Fibroblast of lung (primary cell): ENCODE data around the gene TJP2. TPM values are rescaled to one million over a fixed set of nuclear protein-coding genes. Genes with fewer than 3 reads are reported as not detected.

Source experiments
- DNase-seq, 2 donors: peaks; one replicate each; pipeline versions ENCODE4 v3.0.0 to v3.0.0-alpha.2; 2010; ENCODE audit warnings: low read depth in 2 of 2
- H2AFZ ChIP-seq: 2 replicates; pipeline ENCODE4 v1.5.1; 2012; ENCODE audit warnings: low read length, control low read depth, inconsistent platforms
- H3K27ac ChIP-seq: 2 replicates; pipeline ENCODE4 v1.5.1; 2011; ENCODE audit warnings: low read length, control low read depth; ENCODE audit not compliant: insufficient read depth
- H3K27me3 ChIP-seq: 2 replicates; pipeline ENCODE4 v1.5.1; 2011; ENCODE audit warnings: mild to moderate bottlenecking, low read length; ENCODE audit not compliant: control insufficient read depth, insufficient read depth
- H3K36me3 ChIP-seq: 2 replicates; pipeline ENCODE4 v1.5.1; 2011; ENCODE audit warnings: low read length; ENCODE audit not compliant: control insufficient read depth, insufficient read depth
- H3K4me1 ChIP-seq: 2 replicates; pipeline ENCODE4 v1.5.1; 2011; ENCODE audit warnings: low read length; ENCODE audit not compliant: control insufficient read depth, insufficient read depth; ENCODE audit errors: extremely low read depth
- H3K4me2 ChIP-seq: 2 replicates; pipeline ENCODE4 v1.5.1; 2011; ENCODE audit warnings: low read length, control low read depth; ENCODE audit not compliant: insufficient read depth; ENCODE audit errors: extremely low read depth
- H3K4me3 ChIP-seq, 4 experiments: fragments of 200-600 bp in 1 of 4; sonication (generic) in 1 of 4; replicated peaks in 1 of 4; 2 replicates each; pipeline ENCODE4 v1.5.1; 2011 to 2016; ENCODE audit warnings: low read length in 4 of 4, low read depth in 3 of 4, mild to moderate bottlenecking in 3 of 4, control low read depth in 2 of 4, inconsistent platforms in 1 of 4, mixed read lengths in 1 of 4; ENCODE audit not compliant: insufficient read depth in 1 of 4; ENCODE audit errors: control extremely low read depth in 1 of 4
- H3K79me2 ChIP-seq: 2 replicates; pipeline ENCODE4 v1.5.1; 2012; ENCODE audit warnings: mild to moderate bottlenecking, low read length, inconsistent platforms; ENCODE audit not compliant: control insufficient read depth, insufficient read depth
- H3K9ac ChIP-seq: 2 replicates; pipeline ENCODE4 v1.5.1; 2011; ENCODE audit warnings: mild to moderate bottlenecking, low read length, control low read depth; ENCODE audit not compliant: insufficient read depth
- H3K9me3 ChIP-seq: 2 replicates; pipeline ENCODE4 v1.5.1; 2012; ENCODE audit warnings: low read depth, low read length; ENCODE audit not compliant: control insufficient read depth, insufficient read depth
- H4K20me1 ChIP-seq: 2 replicates; pipeline ENCODE4 v1.5.1; 2011; ENCODE audit warnings: low read length; ENCODE audit not compliant: control insufficient read depth, insufficient read depth; ENCODE audit errors: extremely low read depth
- CTCF ChIP-seq, 2 donors: IDR thresholded peaks in 1 of 2; conservative IDR thresholded peaks in 1 of 2; 1 replicate in 1 of 2; 2 replicates in 1 of 2; pipeline ENCODE4 v1.5.1; 2011 to 2012; ENCODE audit warnings: low read length in 2 of 2, control low read depth in 1 of 2, inconsistent platforms in 1 of 2, low read depth in 1 of 2, mild to moderate bottlenecking in 1 of 2
- EZH2 ChIP-seq: IDR thresholded peaks from 2 replicates; pipeline ENCODE4 v1.5.1; 2012; ENCODE audit warnings: low read length, control low read depth, mild to moderate bottlenecking; ENCODE audit errors: missing control alignments
- polyA plus RNA-seq, 2 donors: library from polyadenylated mRNA; depleted of rRNA in 1 of 2; stranded (reverse) in 1 of 2; unstranded in 1 of 2; fragments of >200 nt; gene quantifications; 2 replicates each; pipeline ENCODE4 v1.2.1, GENCODE V29; 2011 to 2012; ENCODE audit warnings: missing spikeins in 1 of 2
- total RNA-seq: library from RNA; depleted of rRNA; stranded (reverse); fragments of >200 nt; gene quantifications from 2 replicates; pipeline ENCODE4 v1.2.1, GENCODE V29; 2014

The TJP2 gene
- total and polyA plus RNA-seq, 2 donors (not counting 1 experiment from before 2014, with no cell fraction given), result 25.9 to 36.5 TPM

DNA sequence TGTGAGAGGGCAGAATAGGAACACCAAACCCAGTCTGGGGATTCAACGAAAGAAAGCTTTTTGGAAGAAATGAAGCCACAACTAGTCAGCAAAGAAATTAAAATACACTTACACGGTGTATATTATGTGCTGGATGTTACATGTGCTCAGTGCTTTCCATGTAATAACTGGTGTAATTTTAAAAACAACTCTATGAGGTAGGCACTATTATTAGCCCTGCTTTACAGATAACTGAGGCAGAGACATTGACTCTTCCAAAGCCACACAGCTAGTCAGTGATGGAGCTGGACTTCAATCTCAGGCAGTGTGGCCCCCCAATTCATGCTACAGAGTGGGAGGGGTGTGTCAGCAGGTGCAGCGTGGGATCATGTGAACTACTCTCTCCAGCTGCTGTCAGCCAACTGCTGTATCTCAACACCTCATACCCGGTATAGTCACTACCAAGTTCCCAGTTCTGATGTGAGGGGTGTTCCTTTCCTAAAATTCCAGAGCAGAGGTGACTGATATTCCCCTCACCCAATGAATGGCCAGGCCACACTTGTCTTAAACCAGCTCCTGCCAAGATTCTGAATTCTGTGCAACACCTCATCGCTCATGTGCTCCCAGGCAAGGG is 33.8 kb upstream of the TJP2 start:
- H3K36me3 ChIP-seq, result no peaks in the 10 kb centered on the region
- H3K4me3 ChIP-seq, result no peak overlapping the region
- DNase-seq, result no peak
- no peaks in the 10 kb centered on the region for H3K9me3 ChIP-seq
- H3K9ac ChIP-seq, result no peak overlapping the region
- H3K27me3 ChIP-seq, result no peaks in the 10 kb centered on the region
- H3K4me2 ChIP-seq, result no peak overlapping the region
- no peaks in the 10 kb centered on the region for H3K79me2 ChIP-seq
- no peak for TF ChIP-seq EZH2
- no peak for TF ChIP-seq CTCF (conservative IDR thresholded peaks at IDR 0.05 in 1 of 2, IDR thresholded peaks at IDR 0.05 in 1 of 2; ENCODE audit: low read depth in 1 of 2, low read length in 2 of 2)
- H3K27ac ChIP-seq, result no peak overlapping the region
- no peak overlapping the region for H2AFZ ChIP-seq
- no peaks in the 10 kb centered on the region for H3K4me1 ChIP-seq
- H4K20me1 ChIP-seq, result no peaks in the 10 kb centered on the region

GRCh38 chr9:69141851-69142250 is 32.2 kb upstream of the TJP2 start:
- H3K9ac ChIP-seq, result no peak overlapping the region
- H3K4me2 ChIP-seq, result no peak overlapping the region
- no peaks in the 10 kb centered on the region for H3K27me3 ChIP-seq
- H2AFZ ChIP-seq, result no peak overlapping the region
- no peak overlapping the region for H3K4me3 ChIP-seq
- H3K4me1 ChIP-seq, result no peaks in the 10 kb centered on the region
- no peaks in the 10 kb centered on the region for H3K9me3 ChIP-seq
- H3K36me3 ChIP-seq, result no peaks in the 10 kb centered on the region
- no peaks in the 10 kb centered on the region for H4K20me1 ChIP-seq
- TF ChIP-seq EZH2 (no peak), CTCF (conservative IDR thresholded peaks at IDR 0.05 in 1 of 2, IDR thresholded peaks at IDR 0.05 in 1 of 2; ENCODE audit: low read depth in 1 of 2, low read length in 2 of 2) (no peak)
- no peaks in the 10 kb centered on the region for H3K79me2 ChIP-seq
- no peak overlapping the region for H3K27ac ChIP-seq
- no peak for DNase-seq

- Histone ChIP-seq H4K20me1 (no peaks in the 10 kb centered on the region), H3K79me2 (no peaks in the 10 kb centered on the region), H3K4me2 (no peak overlapping the region), H3K4me3 (no peak overlapping the region), H3K36me3 (no peaks in the 10 kb centered on the region), H3K4me1 (no peaks in the 10 kb centered on the region), H3K27me3 (no peaks in the 10 kb centered on the region), H2AFZ (no peak overlapping the region), H3K27ac (no peak overlapping the region), H3K9me3 (no peaks in the 10 kb centered on the region), H3K9ac (no peak overlapping the region)
- TF ChIP-seq CTCF (conservative IDR thresholded peaks at IDR 0.05 in 1 of 2, IDR thresholded peaks at IDR 0.05 in 1 of 2; ENCODE audit: low read depth in 1 of 2, low read length in 2 of 2), result no peak
- TF ChIP-seq EZH2, result no peak
- no peak for DNase-seq
These were observed 30.8 kb upstream of the TJP2 start for GRCh38 chr9:69143291-69143690.
